HepG2 (cell line): Measurements from ENCODE around the gene TMEM200C.

Experiments used
- AGO1 ChIP-seq: fragments of 200-400 bp; formaldehyde crosslinking; IDR thresholded peaks from 2 replicates; pipeline ENCODE4 v1.6.1; 2017; ENCODE audit warnings: mild to moderate bottlenecking, low read depth, low read length, moderate library complexity; ENCODE audit not compliant: poor library complexity, severe bottlenecking
- CTCF ChIP-seq: sonication (generic); formaldehyde crosslinking; IDR thresholded peaks from 2 replicates; pipeline ENCODE4 v1.5.0; 2020; ENCODE audit warnings: mild to moderate bottlenecking, missing genetic modification reagents, moderate library complexity
- NFYB ChIP-seq: sonication (generic); formaldehyde crosslinking; IDR thresholded peaks from 2 replicates; pipeline ENCODE4 v1.4.0; 2020; ENCODE audit warnings: missing genetic modification reagents
- SIX4 ChIP-seq: sonication (generic); formaldehyde crosslinking; IDR thresholded peaks from 2 replicates; pipeline ENCODE4 v1.4.0; 2020; ENCODE audit warnings: missing genetic modification reagents
- TF ChIP-seq, protein P1 (sequence below): IDR thresholded peaks from 2 replicates; pipeline ENCODE4 v1.6.1; 2012; ENCODE audit warnings: low read length, improper control_type of control experiment
- TF ChIP-seq, protein P2 (sequence below), 2 experiments: IDR thresholded peaks; 2 replicates each; pipeline ENCODE4 v1.6.1; 2011 to 2012; ENCODE audit warnings: low read length in 2 of 2, borderline replicate concordance in 1 of 2, low read depth in 1 of 2, mild to moderate bottlenecking in 1 of 2, moderate library complexity in 1 of 2

- TF ChIP-seq, protein P1, sequence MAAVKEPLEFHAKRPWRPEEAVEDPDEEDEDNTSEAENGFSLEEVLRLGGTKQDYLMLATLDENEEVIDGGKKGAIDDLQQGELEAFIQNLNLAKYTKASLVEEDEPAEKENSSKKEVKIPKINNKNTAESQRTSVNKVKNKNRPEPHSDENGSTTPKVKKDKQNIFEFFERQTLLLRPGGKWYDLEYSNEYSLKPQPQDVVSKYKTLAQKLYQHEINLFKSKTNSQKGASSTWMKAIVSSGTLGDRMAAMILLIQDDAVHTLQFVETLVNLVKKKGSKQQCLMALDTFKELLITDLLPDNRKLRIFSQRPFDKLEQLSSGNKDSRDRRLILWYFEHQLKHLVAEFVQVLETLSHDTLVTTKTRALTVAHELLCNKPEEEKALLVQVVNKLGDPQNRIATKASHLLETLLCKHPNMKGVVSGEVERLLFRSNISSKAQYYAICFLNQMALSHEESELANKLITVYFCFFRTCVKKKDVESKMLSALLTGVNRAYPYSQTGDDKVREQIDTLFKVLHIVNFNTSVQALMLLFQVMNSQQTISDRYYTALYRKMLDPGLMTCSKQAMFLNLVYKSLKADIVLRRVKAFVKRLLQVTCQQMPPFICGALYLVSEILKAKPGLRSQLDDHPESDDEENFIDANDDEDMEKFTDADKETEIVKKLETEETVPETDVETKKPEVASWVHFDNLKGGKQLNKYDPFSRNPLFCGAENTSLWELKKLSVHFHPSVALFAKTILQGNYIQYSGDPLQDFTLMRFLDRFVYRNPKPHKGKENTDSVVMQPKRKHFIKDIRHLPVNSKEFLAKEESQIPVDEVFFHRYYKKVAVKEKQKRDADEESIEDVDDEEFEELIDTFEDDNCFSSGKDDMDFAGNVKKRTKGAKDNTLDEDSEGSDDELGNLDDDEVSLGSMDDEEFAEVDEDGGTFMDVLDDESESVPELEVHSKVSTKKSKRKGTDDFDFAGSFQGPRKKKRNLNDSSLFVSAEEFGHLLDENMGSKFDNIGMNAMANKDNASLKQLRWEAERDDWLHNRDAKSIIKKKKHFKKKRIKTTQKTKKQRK, result no peak
- TF ChIP-seq NFYB (CRISPR knock-in tag) (no peak), SIX4 (CRISPR knock-in tag) (no peak), CTCF (CRISPR knock-in tag) (no peak), AGO1 (no peak)
- TF ChIP-seq, protein P2, sequence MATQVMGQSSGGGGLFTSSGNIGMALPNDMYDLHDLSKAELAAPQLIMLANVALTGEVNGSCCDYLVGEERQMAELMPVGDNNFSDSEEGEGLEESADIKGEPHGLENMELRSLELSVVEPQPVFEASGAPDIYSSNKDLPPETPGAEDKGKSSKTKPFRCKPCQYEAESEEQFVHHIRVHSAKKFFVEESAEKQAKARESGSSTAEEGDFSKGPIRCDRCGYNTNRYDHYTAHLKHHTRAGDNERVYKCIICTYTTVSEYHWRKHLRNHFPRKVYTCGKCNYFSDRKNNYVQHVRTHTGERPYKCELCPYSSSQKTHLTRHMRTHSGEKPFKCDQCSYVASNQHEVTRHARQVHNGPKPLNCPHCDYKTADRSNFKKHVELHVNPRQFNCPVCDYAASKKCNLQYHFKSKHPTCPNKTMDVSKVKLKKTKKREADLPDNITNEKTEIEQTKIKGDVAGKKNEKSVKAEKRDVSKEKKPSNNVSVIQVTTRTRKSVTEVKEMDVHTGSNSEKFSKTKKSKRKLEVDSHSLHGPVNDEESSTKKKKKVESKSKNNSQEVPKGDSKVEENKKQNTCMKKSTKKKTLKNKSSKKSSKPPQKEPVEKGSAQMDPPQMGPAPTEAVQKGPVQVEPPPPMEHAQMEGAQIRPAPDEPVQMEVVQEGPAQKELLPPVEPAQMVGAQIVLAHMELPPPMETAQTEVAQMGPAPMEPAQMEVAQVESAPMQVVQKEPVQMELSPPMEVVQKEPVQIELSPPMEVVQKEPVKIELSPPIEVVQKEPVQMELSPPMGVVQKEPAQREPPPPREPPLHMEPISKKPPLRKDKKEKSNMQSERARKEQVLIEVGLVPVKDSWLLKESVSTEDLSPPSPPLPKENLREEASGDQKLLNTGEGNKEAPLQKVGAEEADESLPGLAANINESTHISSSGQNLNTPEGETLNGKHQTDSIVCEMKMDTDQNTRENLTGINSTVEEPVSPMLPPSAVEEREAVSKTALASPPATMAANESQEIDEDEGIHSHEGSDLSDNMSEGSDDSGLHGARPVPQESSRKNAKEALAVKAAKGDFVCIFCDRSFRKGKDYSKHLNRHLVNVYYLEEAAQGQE (IDR thresholded peaks at IDR 0.05; ENCODE audit: borderline replicate concordance in 1 of 2, low read depth in 1 of 2, low read length in 2 of 2), result no peak
Observed at GRCh38 chr18:5900262-5900661, 4.9 kb upstream of the TMEM200C start.
